GM18520 (cell line): ENCODE data around the gene FLACC1.
"Not testable (repeated sequence)": the region's sequence is repeated elsewhere in the genome, so short reads cannot be mapped to it uniquely, and the experiment has no call there.

Source experiments
- ATAC-seq: cut with Tn5 transposase; IDR thresholded peaks from one replicate; pipeline ENCODE4 v1.9.1; 2021; ENCODE audit not compliant: unreplicated experiment

The FLACC1 gene, protein sequence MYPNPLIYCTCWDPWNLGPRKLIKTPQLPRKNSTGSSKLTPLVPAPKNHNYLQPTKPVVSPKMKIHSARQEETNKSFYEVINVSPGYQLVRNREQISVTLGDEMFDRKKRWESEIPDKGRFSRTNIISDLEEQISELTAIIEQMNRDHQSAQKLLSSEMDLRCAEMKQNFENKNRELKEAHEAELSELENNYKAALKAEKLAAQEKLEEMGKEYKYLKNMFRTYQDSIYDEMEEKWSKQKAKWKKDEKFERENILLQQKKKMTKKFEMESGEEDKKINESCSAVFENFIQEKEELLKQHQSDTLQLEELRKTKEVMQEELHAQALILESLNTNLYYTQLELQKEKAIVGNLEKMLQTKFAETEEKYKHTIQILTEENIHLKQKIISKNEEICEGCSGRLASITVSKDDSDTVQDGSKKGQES

GRCh38 chr2:201357221-201357620, at the start of gene FLACC1:
FLACC1 (minus strand) TSS chr2:201357345; CDS start chr2:201351404, 5,941 bp downstream.
- no peak for ATAC-seq

GRCh38 chr2:201406077-201406662, 49.0 kb upstream of the FLACC1 start:
- ATAC-seq = no peak

DNA sequence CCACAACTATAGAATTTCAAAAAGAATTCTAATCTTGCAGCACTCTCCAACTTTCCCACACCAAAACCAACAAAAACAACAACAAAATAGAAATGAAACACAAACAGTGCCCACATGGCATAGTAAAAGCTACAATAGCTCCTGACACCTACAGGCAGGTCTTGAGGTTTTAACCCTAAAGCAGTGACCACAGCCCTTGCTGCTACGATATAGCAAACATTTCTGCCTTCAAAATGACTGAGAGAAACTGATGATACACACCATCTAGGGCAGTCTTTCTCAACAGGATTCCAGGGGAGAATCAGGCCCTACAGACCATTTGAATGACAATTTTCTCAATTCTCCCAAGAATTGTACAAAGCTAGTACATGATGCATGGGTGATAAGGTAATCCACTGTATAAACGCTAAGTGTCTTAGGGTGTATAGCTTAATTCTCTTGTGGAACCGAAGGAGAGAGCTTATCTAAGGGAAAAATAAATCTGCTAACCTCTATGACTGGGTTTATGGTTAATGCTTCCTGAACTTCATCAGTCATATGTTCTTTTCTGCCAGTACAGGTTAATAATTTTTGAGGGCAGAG, 47.6 kb upstream of the FLACC1 start:
- ATAC-seq = no peak

DNA sequence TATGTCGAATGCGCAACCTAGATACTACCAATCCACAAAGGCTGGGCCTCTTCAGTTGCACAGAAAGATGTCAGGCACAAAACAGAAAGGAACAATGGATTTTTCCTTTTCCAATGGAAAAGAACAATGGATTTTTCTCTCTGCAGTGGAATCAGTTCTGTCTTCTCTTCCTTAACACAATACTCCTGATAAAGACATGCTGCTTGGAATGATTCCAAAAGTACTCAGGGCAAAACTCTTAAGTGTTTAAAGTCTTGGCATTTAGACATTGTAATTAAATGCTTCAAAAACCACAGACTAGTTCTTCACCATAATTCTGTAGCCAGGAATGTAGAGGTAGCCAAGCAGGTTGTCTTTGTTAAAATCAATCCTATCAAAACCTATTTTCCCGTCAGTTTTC, 46.7 kb upstream of the FLACC1 start:
- no peak for ATAC-seq

DNA sequence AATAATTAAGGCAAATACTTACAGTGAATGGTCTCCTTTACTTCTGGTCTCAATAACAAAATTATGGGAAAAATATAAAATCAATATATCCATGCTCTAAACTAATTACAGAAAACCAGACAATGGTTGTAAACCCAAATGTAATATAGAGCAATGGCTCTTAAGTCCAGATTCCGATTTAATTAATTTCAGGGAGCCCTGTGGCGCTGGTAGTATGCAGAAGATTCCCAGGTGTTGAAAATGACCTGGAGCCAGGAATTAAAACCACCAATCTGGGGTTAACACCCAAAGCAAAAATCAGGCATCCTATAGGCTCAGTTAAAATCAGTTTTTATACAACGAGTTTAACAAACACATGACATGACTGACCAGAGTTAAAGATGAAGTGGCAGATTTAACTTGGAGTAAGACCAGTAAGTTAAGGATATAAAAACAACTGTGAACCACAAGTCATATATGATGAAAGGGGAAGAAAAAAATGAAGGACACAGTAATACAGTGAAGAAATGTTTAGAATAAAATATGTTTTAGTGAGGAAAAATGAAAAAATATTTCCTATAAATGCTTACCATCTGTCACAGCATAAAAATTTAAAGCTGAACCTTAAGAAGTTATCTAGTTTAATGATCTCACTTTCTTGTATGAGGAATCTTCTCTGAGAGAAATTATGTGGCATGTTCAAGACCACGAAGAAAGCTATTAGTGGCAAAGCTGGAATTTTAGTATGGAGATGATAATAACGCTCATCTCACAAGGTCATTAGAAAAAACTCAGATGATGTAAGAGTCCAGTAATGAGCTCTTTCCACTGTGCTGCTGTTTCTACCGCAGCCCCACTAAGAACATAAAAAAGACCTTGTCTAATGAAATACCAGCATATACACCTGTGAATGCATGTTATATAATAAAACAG, 45.8 kb upstream of the FLACC1 start:
- ATAC-seq = no peak

GRCh38 chr2:201401815-201402214, 44.7 kb upstream of the FLACC1 start:
- no peak for ATAC-seq

GRCh38 chr2:201396595-201396994, 39.5 kb upstream of the FLACC1 start:
- ATAC-seq = no peak

GRCh38 chr2:201383136-201383535, 26.0 kb upstream of the FLACC1 start:
- ATAC-seq = no peak

- ATAC-seq = no peak
These were observed 21.6 kb upstream of the FLACC1 start for GRCh38 chr2:201378496-201379397.

DNA sequence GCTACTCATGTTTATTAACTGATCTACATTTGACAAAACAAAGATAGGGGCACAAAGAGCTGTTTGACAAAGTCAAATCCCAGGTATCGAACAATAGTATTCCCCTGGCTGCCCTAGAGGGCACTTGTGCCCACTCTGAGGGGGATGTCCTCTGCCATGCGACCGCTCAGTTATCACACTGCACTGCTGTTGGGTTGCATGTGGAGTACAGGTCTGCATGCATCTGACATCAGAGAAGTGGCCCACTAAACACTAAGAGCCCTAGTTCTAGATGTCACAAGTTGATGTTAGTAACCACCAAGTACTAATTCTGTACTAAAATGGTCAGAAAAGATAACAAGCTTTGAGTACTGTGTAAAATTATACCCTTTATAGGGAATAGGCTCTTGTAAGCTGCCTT, 20.1 kb upstream of the FLACC1 start:
- ATAC-seq = no peak

GRCh38 chr2:201369775-201370174, 12.6 kb upstream of the FLACC1 start:
- no peak for ATAC-seq

- not testable (repeated sequence) for ATAC-seq
These were observed 12.2 kb upstream of the FLACC1 start for GRCh38 chr2:201369318-201369717.

GRCh38 chr2:201366146-201366545, 9.0 kb upstream of the FLACC1 start:
- no peak for ATAC-seq

- ATAC-seq = no peak
These were observed 6.9 kb upstream of the FLACC1 start for GRCh38 chr2:201363857-201364560.

DNA sequence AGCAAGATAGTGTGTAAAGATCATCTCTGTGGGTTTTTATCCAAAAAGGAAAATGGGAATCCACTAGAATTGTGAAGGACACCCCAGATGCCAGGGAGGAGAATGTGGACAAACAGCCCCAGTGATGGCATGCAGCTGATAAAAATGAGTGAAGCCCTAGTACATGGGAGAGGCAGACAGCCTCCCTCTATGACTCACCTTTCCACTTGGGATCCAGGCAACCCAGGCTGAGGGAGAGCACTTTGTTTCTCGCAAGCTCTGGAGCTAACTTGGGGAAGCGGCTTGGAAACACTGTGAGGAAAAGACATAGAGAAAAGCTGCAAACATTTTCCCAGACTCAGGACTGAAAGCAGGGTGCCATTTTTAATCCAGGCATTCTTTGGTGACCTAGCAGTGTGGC, 5.3 kb upstream of the FLACC1 start:
- ATAC-seq = no peak

- no peak for ATAC-seq
These were observed 4.1 kb upstream of the FLACC1 start for GRCh38 chr2:201361078-201361733.

- no peak for ATAC-seq
These were observed 3.1 kb upstream of the FLACC1 start for GRCh38 chr2:201360256-201360655.

DNA sequence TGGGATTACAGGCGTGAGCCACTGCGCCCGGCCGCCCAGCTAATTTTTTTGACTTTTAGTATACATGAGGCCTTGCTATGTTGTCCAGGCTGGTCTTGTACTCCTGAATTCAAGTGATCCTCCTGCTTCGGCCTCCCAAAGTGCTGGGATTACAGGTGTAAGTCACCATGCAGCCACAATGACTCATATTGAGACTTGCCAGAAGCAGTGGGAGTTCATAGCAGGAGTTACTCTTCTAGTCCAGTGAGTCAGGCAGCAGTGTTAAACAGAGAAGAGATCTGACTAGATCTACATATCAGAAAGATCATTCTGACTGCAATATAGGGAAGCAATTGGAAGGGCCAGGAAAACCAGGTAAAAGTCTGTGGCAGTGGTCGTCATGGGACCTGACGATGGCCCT, 1.5 kb upstream of the FLACC1 start:
- no peak for ATAC-seq

- ATAC-seq = no peak
These were observed 4.0 kb downstream of the FLACC1 start for GRCh38 chr2:201353116-201353515.
